ENCODE results near the gene DIO1. TPM values are rescaled to one million over a fixed set of nuclear protein-coding genes. Genes with fewer than 3 reads are reported as not detected.

Gene DIO1
- polyA plus RNA-seq, 1 of the 3 experiments (the other 2 are of a cell fraction): not detected

- no peaks in the 10 kb centered on the region for H3K4me1 ChIP-seq (ENCODE audit: control insufficient read depth in 1 of 2, insufficient read depth in 2 of 2, low read depth in 1 of 2, low read length in 1 of 2)
- no peak overlapping the region for H3K27ac ChIP-seq (ENCODE audit: low read depth in 2 of 2, low read length in 1 of 2)
- H2AFZ ChIP-seq (ENCODE audit: low read depth): no peak overlapping the region
- no peaks in the 10 kb centered on the region for H3K9me2 ChIP-seq
- H3K4me2 ChIP-seq: no peak overlapping the region
- 74% methylated on average over 6 of the region's 7 CpGs for WGBS (ENCODE audit: low lambda C conversion rate)
- DNase-seq: no peak
- POLR2A ChIA-PET: no interaction called here
- H3K36me3 ChIP-seq (replicated peaks in 1 of 2; ENCODE audit: control insufficient read depth in 1 of 2, insufficient read depth in 2 of 2, low read length in 1 of 2): peaks cover 15 to 30% of the 10 kb centered on the region in 2 experiments
- H4K20me1 ChIP-seq (ENCODE audit: insufficient read depth): no peaks in the 10 kb centered on the region
- H3K27me3 ChIP-seq (ENCODE audit: insufficient read depth): no peaks in the 10 kb centered on the region
- H3K79me2 ChIP-seq (ENCODE audit: insufficient read depth): no peaks in the 10 kb centered on the region
- no peaks in the 10 kb centered on the region for H3K9me3 ChIP-seq
- CTCF ChIA-PET: interaction anchor here (0.6 to 6.2 kb wide), 4 partner anchors 11 to 86 kb away, joined by 3 to 51 read pairs (median 3); no protein-coding TSS in a partner anchor
- peaks cover 3% of the 10 kb centered on the region for H3F3A ChIP-seq (replicated peaks; ENCODE audit: insufficient read depth)
- no peak overlapping the region for H3K4me3 ChIP-seq (ENCODE audit: low read depth in 2 of 2, low read length in 1 of 2)
- TF ChIP-seq RAD21 (IDR thresholded peaks at IDR 0.05; ENCODE audit: low read length) (no peak), JUND (IDR thresholded peaks at IDR 0.05) (no peak), IRF3 (IDR thresholded peaks at IDR 0.05; ENCODE audit: low read depth, low read length) (no peak), MEF2A (IDR thresholded peaks at IDR 0.05; ENCODE audit: borderline replicate concordance, low read depth) (no peak), GABPA (IDR thresholded peaks at IDR 0.05; ENCODE audit: low read depth) (no peak), TAF1 (IDR thresholded peaks at IDR 0.05; ENCODE audit: borderline replicate concordance, low read depth, low read length) (no peak), RCOR1 (IDR thresholded peaks at IDR 0.05; ENCODE audit: low read length) (no peak), REST (IDR thresholded peaks at IDR 0.05; ENCODE audit: low read depth, low read length) (no peak), FOXJ3 (CRISPR knock-in tag; IDR thresholded peaks at IDR 0.05) (no peak), GATA2 (CRISPR knock-in tag; IDR thresholded peaks at IDR 0.05) (no peak), NFIC (IDR thresholded peaks at IDR 0.05; ENCODE audit: borderline replicate concordance) (no peak), FOXM1 (IDR thresholded peaks at IDR 0.05; ENCODE audit: low read depth) (no peak), MAX (IDR thresholded peaks at IDR 0.05; ENCODE audit: low read depth) (no peak), RXRA (IDR thresholded peaks at IDR 0.05; ENCODE audit: borderline replicate concordance, low read depth) (no peak), TEAD4 (IDR thresholded peaks at IDR 0.05; ENCODE audit: borderline replicate concordance, insufficient read depth) (no peak), MXI1 (IDR thresholded peaks at IDR 0.05; ENCODE audit: low read depth, low read length) (no peak), ELF1 (IDR thresholded peaks at IDR 0.05) (no peak), NRF1 (IDR thresholded peaks at IDR 0.05; ENCODE audit: low read depth, low read length) (no peak)
- H3K9ac ChIP-seq: no peak overlapping the region
Measured at GRCh38 chr1:53850082-53850673, 43.8 kb upstream of the DIO1 start.

All from SK-N-SH (cell line).